Stomach (tissue), 9 donors: Measurements from ENCODE around the gene CELF2. TPM values are rescaled to one million over a fixed set of nuclear protein-coding genes. Genes with fewer than 3 reads are reported as not detected.

Source experiments
- DNase-seq, 2 donors: peaks; one replicate each; pipeline versions ENCODE4 v3.0.0 to v3.0.0-alpha.2; 2013 to 2019
- H3K27ac ChIP-seq, 5 donors: fragments of 200-600 bp in 4 of 5; sonication (generic) in 4 of 5; one replicate each; pipeline ENCODE4 v1.5.1; 2013 to 2019; ENCODE audit warnings: mild to moderate bottlenecking in 1 of 5, moderate library complexity in 1 of 5
- H3K27me3 ChIP-seq, 3 donors: fragments of 200-600 bp; sonication (generic); one replicate each; pipeline ENCODE4 v1.5.1; 2017 to 2019; ENCODE audit warnings: mixed run types in 1 of 3
- H3K36me3 ChIP-seq, 4 donors: fragments of 200-600 bp; sonication (generic); 1 replicate in 3 of 4; 2 replicates in 1 of 4; pipeline ENCODE4 v1.5.1; 2016 to 2019
- H3K4me1 ChIP-seq, 4 donors: fragments of 200-600 bp; sonication (generic); one replicate each; pipeline ENCODE4 v1.5.1; 2016 to 2019
- H3K4me3 ChIP-seq, 4 donors: fragments of 200-600 bp; sonication (generic) in 3 of 4; one replicate each; pipeline ENCODE4 v1.5.1; 2016 to 2019; ENCODE audit warnings: mild to moderate bottlenecking in 1 of 4
- H3K9me3 ChIP-seq, 4 donors: fragments of 200-600 bp; sonication (generic); one replicate each; pipeline ENCODE4 v1.5.1; 2016 to 2019
- EP300 ChIP-seq: sonication (generic); formaldehyde crosslinking; IDR thresholded peaks from one replicate; pipeline ENCODE4 v1.6.1; 2017; ENCODE audit warnings: antibody characterized with exemption
- POLR2A ChIP-seq, 4 donors: fragments of 450-650 bp; IDR thresholded peaks; one replicate each; pipeline ENCODE4 v1.6.1; 2016; ENCODE audit warnings: antibody characterized with exemption in 4 of 4, control low read depth in 2 of 4, mild to moderate bottlenecking in 1 of 4, moderate library complexity in 1 of 4
- POLR2AphosphoS5 ChIP-seq, 3 donors: sonication (generic); formaldehyde crosslinking; IDR thresholded peaks; one replicate each; pipeline ENCODE4 v1.6.1; 2016; ENCODE audit warnings: antibody characterized with exemption in 3 of 3
- WGBS, 5 donors: extraction: QIAGEN DNeasy Blood & Tissue Kit in 3 of 5; methylation state at CpG; one replicate each; pipeline versions ENCODE4 v1.1.5 to v1.1.7; 2013 to 2018; 5-methylcytosine and 5-hydroxymethylcytosine counted together
- intact Hi-C: fragments of 100-400 bp; cut with DNase I; formaldehyde crosslinking; loops from one replicate; pipeline ENCODE4 v1.15.1; 2023; ENCODE audit warnings: low total_unique reads
- polyA plus RNA-seq, 3 donors: library from polyadenylated mRNA; stranded (reverse); fragments of 200-250 nt; gene quantifications; one replicate each; pipeline ENCODE4 v1.2.3, GENCODE V29; 2013
- total RNA-seq, 5 donors: library from RNA; depleted of rRNA; stranded (reverse); fragments of >200 nt; gene quantifications; one replicate each; pipeline versions ENCODE4 v1.1.0 to v1.2.3, GENCODE V29; 2014 to 2016
- TF ChIP-seq, protein P1 (sequence below), 7 experiments: fragments of 450-650 bp in 4 of 7; fragments of 200-600 bp in 3 of 7; sonication (generic) in 3 of 7; IDR thresholded peaks; one replicate each; pipeline ENCODE4 v1.5.1; 2016 to 2019; ENCODE audit warnings: antibody characterized with exemption in 7 of 7, control low read depth in 2 of 7, mild to moderate bottlenecking in 1 of 7
- donor health status: healthy with polysubstance abuse.
- donor health status: Bipolar disorder and iron deficiency.
- donor health status: healthy.

Gene CELF2
- total and polyA plus RNA-seq, 8 donors: 3.9 to 65.3 (median 36.1) TPM

DNA sequence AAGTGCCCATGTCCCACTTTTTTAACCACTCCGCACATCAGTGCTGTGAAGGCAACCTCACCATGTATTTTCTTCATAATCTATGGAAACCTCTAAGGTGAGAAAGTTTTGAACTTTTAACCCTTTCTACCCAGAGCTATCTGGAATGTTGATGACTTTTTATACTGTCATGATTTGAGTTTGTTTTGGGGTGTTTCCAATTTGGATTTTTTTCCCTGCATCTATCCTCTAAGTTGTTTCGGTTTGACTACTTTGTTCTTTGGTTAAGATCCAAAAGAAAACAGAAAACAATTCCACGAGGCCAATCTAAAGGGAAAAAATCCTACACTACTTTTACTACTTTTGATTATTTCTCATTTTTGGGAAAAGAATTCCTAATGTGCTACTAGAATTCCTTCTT lies 314.1 kb downstream of the CELF2 start:
- WGBS, 5 donors: 65 to 74% (median 74%) methylated on average over 3 of the region's 3 CpGs
- H3K4me1 ChIP-seq: peaks cover 0 to 31% (median 9%) of the 10 kb centered on the region in 4 donors

DNA sequence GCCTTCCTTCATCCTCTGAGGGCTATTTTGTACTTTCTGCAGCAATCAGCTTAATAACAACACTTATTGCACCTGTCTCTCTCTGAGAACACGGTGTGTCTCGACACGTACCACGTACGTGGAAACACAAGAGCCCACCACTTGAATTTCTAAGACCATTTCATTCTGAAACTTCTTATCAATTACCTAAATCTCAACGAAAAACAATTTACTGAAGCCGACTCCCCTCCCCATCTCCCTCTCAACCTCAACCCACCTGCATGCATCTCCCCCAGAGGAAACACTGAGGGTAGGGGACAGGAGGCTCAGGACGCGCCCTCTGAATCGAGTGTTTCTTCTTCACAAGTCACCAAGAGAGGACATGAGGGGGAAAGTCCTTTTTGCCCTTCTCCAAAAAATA lies 315.2 kb downstream of the CELF2 start:
- no peak for DNase-seq
- H3K4me3 ChIP-seq: no peak overlapping the region
- H3K27ac ChIP-seq: no peak overlapping the region
- H3K9me3 ChIP-seq: no peaks in the 10 kb centered on the region
- peaks cover 0 to 34% (median 25%) of the 10 kb centered on the region in 4 donors for H3K36me3 ChIP-seq
- H3K27me3 ChIP-seq: no peaks in the 10 kb centered on the region
- TF ChIP-seq POLR2A (IDR thresholded peaks at IDR 0.05): no peak
- TF ChIP-seq, protein P1, sequence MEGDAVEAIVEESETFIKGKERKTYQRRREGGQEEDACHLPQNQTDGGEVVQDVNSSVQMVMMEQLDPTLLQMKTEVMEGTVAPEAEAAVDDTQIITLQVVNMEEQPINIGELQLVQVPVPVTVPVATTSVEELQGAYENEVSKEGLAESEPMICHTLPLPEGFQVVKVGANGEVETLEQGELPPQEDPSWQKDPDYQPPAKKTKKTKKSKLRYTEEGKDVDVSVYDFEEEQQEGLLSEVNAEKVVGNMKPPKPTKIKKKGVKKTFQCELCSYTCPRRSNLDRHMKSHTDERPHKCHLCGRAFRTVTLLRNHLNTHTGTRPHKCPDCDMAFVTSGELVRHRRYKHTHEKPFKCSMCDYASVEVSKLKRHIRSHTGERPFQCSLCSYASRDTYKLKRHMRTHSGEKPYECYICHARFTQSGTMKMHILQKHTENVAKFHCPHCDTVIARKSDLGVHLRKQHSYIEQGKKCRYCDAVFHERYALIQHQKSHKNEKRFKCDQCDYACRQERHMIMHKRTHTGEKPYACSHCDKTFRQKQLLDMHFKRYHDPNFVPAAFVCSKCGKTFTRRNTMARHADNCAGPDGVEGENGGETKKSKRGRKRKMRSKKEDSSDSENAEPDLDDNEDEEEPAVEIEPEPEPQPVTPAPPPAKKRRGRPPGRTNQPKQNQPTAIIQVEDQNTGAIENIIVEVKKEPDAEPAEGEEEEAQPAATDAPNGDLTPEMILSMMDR (IDR thresholded peaks at IDR 0.05): no peak
- no peak for TF ChIP-seq EP300
- TF ChIP-seq POLR2AphosphoS5 (IDR thresholded peaks at IDR 0.05): no peak
- peaks cover 0 to 31% (median 9%) of the 10 kb centered on the region in 4 donors for H3K4me1 ChIP-seq
- WGBS, 5 donors: 80 to 88% (median 85%) methylated on average over 10 of the region's 10 CpGs
- intact Hi-C loops: no loop called here

More for the DNA sequence above, 314.1 kb downstream of the CELF2 start:
- Histone ChIP-seq H3K27ac (no peak overlapping the region), H3K9me3 (no peaks in the 10 kb centered on the region), H3K4me3 (no peak overlapping the region), H3K36me3 (peaks cover 0 to 44% (median 31%) of the 10 kb centered on the region in 4 donors), H3K27me3 (no peaks in the 10 kb centered on the region)
- TF ChIP-seq, protein P1 (IDR thresholded peaks at IDR 0.05): no peak
- TF ChIP-seq EP300 (no peak), POLR2AphosphoS5 (IDR thresholded peaks at IDR 0.05) (no peak), POLR2A (IDR thresholded peaks at IDR 0.05) (no peak)
- DNase-seq: no peak
- intact Hi-C loops: no loop called here

GRCh38 chr10:11334436-11334835 lies 316.8 kb downstream of the CELF2 start:
- no peaks in the 10 kb centered on the region for H3K9me3 ChIP-seq
- peaks cover 0 to 22% (median 9%) of the 10 kb centered on the region in 4 donors for H3K4me1 ChIP-seq
- no peak for DNase-seq
- WGBS, 5 donors: 67 to 75% (median 72%) methylated on average over 8 of the region's 8 CpGs
- no peak overlapping the region for H3K4me3 ChIP-seq
- no peak overlapping the region for H3K27ac ChIP-seq
- H3K36me3 ChIP-seq: peaks cover 0 to 18% (median 11%) of the 10 kb centered on the region in 4 donors
- no peaks in the 10 kb centered on the region for H3K27me3 ChIP-seq
- intact Hi-C loops: no loop called here
- TF ChIP-seq POLR2AphosphoS5 (IDR thresholded peaks at IDR 0.05) (no peak), POLR2A (IDR thresholded peaks at IDR 0.05) (no peak), EP300 (no peak)
- TF ChIP-seq, protein P1 (IDR thresholded peaks at IDR 0.05): no peak

DNA sequence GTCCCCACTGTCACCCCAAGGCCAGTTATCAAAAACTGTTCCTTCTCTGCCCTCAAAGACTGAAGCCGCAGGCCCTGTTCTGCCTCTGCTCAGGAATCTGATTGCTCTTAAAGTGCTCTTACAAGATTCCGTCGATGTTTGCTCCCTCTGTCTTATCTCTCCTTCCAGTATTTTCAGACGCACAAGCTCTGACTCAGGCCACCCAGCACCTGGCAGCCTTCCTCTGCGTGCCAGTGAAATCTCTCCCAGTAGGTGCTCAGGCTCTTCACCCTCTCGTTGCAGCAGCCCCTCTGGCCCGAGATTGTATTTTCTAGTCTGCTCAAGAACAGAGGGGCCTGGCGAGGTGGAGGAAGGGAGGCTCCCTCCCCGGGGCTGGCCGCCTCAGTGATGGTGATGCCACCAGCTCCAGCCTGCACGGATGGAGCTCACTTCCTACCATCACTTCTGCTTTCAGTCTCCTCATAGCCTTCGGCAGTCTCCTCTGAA lies 317.5 kb downstream of the CELF2 start:
- DNase-seq: peak in 1 of 2 donors; percentile 21
- Histone ChIP-seq H3K27me3 (no peaks in the 10 kb centered on the region), H3K4me3 (no peak overlapping the region), H3K36me3 (peaks cover 0 to 12% (median 10%) of the 10 kb centered on the region in 4 donors), H3K9me3 (no peaks in the 10 kb centered on the region), H3K4me1 (peaks cover 0 to 17% (median 7%) of the 10 kb centered on the region in 4 donors), H3K27ac (no peak overlapping the region)
- intact Hi-C loops: no loop called here
- TF ChIP-seq POLR2A (IDR thresholded peaks at IDR 0.05) (no peak), POLR2AphosphoS5 (IDR thresholded peaks at IDR 0.05) (no peak), EP300 (no peak)
- TF ChIP-seq, protein P1 (IDR thresholded peaks at IDR 0.05): no peak
- 34 to 55% (median 47%) methylated on average over 12 of the region's 12 CpGs for WGBS, 5 donors
